ENCODE results near the gene TERC.

TERC gene

DNA sequence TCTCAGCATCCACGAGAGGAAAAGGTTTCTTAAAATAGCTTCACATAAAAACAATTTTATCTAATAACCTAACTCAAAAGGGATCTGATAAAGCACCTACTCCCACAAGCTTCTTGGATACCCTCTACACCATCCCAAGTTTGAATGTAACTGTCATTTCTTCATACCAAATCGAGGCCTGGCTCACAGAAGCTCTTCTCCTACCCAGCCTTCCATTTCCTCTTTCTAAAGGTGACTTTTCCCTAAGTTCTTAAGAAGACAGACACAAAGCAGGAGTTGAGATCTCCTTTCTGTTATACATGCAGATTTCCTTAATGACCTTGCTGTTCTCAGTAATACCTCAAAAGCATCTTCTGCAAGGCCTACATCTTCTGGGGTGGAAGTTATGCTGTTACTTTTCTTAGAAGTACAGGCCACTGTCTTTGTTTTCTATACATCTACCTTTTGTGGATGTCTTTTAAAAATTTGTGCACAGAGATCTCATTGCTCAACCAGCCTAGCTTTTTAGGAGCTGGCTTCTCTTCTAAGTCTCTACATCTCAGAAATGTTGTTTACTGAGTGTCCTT lies 44.5 kb upstream of the TERC start:
- DNase-seq (ENCODE audit: low read depth) = no peak
- in situ Hi-C loops (cut with HindIII; ENCODE audit: low sequenced_read_pairs) = no loop called here
- TF ChIP-seq, protein P1, sequence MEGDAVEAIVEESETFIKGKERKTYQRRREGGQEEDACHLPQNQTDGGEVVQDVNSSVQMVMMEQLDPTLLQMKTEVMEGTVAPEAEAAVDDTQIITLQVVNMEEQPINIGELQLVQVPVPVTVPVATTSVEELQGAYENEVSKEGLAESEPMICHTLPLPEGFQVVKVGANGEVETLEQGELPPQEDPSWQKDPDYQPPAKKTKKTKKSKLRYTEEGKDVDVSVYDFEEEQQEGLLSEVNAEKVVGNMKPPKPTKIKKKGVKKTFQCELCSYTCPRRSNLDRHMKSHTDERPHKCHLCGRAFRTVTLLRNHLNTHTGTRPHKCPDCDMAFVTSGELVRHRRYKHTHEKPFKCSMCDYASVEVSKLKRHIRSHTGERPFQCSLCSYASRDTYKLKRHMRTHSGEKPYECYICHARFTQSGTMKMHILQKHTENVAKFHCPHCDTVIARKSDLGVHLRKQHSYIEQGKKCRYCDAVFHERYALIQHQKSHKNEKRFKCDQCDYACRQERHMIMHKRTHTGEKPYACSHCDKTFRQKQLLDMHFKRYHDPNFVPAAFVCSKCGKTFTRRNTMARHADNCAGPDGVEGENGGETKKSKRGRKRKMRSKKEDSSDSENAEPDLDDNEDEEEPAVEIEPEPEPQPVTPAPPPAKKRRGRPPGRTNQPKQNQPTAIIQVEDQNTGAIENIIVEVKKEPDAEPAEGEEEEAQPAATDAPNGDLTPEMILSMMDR (IDR thresholded peaks at IDR 0.05; ENCODE audit: low read depth, low read length, missing control alignments) = no peak

GRCh38 chr3:169804681-169805080 lies 39.8 kb upstream of the TERC start:
- TF ChIP-seq, protein P1 (IDR thresholded peaks at IDR 0.05; ENCODE audit: low read depth, low read length, missing control alignments) = no peak
- DNase-seq (ENCODE audit: low read depth) = no peak
- no peak overlapping the region for H3K4me3 ChIP-seq (ENCODE audit: low read depth, low read length)
- in situ Hi-C loops (cut with HindIII; ENCODE audit: low sequenced_read_pairs) = no loop called here

More for the DNA sequence above, 44.5 kb upstream of the TERC start:
- H3K4me3 ChIP-seq (ENCODE audit: low read depth, low read length) = no peak overlapping the region

- in situ Hi-C loops (cut with HindIII; ENCODE audit: low sequenced_read_pairs) = no loop called here
- DNase-seq (ENCODE audit: low read depth) = no peak
- TF ChIP-seq, protein P1 (IDR thresholded peaks at IDR 0.05; ENCODE audit: low read depth, low read length, missing control alignments) = no peak
- no peak overlapping the region for H3K4me3 ChIP-seq (ENCODE audit: low read depth, low read length)
Measured at GRCh38 chr3:169792359-169792758, 27.5 kb upstream of the TERC start.

- DNase-seq (ENCODE audit: low read depth) = no peak
- in situ Hi-C loops (cut with HindIII; ENCODE audit: low sequenced_read_pairs) = no loop called here
- TF ChIP-seq, protein P1 (IDR thresholded peaks at IDR 0.05; ENCODE audit: low read depth, low read length, missing control alignments) = no peak
- H3K4me3 ChIP-seq (ENCODE audit: low read depth, low read length) = no peak overlapping the region
Measured at GRCh38 chr3:169790687-169791429, 26.0 kb upstream of the TERC start.

DNA sequence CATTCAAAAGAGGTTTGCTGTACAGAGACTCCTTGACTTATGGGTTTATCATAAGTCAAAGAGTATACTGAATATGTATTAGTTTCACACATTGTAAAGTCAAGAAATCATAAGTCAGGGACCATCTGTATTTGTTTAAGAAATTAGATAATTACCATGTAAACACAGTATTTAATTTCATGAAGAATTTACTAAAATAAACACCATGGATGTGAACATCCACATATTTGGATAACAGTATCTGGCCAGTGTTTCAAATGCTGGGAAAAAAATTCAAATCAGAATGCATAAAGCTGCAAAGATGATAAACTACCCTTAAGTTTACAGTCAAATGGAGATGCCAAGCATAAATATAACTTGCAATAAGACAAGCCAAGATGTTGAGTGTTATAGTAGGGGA lies 25.4 kb upstream of the TERC start:
- no peak for DNase-seq (ENCODE audit: low read depth)
- TF ChIP-seq, protein P1 (IDR thresholded peaks at IDR 0.05; ENCODE audit: low read depth, low read length, missing control alignments) = no peak
- no peak overlapping the region for H3K4me3 ChIP-seq (ENCODE audit: low read depth, low read length)
- in situ Hi-C loops (cut with HindIII; ENCODE audit: low sequenced_read_pairs) = no loop called here

DNA sequence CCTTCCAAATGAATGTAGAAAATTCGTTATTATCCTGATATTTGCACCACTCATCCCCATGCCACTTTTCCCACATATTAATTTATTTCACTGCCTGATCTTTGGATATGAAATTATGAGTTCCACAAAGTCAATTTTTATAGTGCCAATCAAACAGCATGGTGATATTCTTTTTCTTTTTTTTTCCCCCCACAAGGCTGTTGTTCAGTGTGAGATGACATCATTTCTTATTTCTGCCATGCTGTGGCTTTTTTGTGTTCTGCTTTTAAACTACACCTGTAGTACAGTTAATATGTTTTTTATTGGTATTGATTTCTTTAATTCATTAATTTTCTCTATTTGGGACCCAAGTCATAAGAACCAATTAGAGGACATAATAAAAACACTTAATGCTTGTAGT lies 22.9 kb upstream of the TERC start:
- no peak for DNase-seq (ENCODE audit: low read depth)
- in situ Hi-C loops (cut with HindIII; ENCODE audit: low sequenced_read_pairs) = no loop called here
- H3K4me3 ChIP-seq (ENCODE audit: low read depth, low read length) = no peak overlapping the region
- TF ChIP-seq, protein P1 (IDR thresholded peaks at IDR 0.05; ENCODE audit: low read depth, low read length, missing control alignments) = no peak

Measured in astrocyte of the cerebellum (primary cell).